ENCODE results near the gene CASP2.

DNA sequence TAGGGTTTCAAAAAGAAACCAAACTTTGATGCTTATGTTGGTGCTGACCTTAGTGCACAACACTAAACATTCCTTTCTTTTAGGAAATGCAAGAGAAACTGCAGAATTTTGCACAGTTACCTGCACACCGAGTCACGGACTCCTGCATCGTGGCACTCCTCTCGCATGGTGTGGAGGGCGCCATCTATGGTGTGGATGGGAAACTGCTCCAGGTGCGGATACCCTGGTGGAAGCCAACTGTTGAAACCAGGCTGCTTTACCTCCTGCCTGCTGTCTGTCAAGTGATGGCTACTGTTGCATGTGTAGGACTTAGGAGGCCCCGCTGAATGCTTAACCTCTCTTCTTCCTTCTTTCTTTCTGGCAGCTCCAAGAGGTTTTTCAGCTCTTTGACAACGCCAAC is 11.7 kb downstream of the CASP2 start:
- TF ChIP-seq EZH2 (IDR thresholded peaks at IDR 0.05; ENCODE audit: insufficient read depth, poor library complexity, severe bottlenecking) (no peak), EZH2phosphoT487 (IDR thresholded peaks at IDR 0.05; ENCODE audit: insufficient read depth, low read depth) (no peak)

All from GM23248 (cell line).